Dermis microvascular lymphatic vessel endothelial cell (primary cell): Measurements from ENCODE around the gene TTLL12. TPM values are rescaled to one million over a fixed set of nuclear protein-coding genes. Genes with fewer than 3 reads are reported as not detected.
A peak's percentile ranks its signal among the peaks of the same experiment; 100 is the strongest.

ENCODE experiments used
- DNase-seq, 2 donors: peaks; one replicate each; pipeline versions ENCODE4 v3.0.0 to v3.0.0-alpha.2; 2010; ENCODE audit warnings: low read depth in 2 of 2
- total RNA-seq: library from RNA; depleted of rRNA; stranded (reverse); fragments of >200 nt; gene quantifications from 2 replicates; pipeline ENCODE4 v1.2.1, GENCODE V29; 2014

Gene TTLL12
- total RNA-seq, 1 donor from 2014 or later: 18.0 TPM

DNA sequence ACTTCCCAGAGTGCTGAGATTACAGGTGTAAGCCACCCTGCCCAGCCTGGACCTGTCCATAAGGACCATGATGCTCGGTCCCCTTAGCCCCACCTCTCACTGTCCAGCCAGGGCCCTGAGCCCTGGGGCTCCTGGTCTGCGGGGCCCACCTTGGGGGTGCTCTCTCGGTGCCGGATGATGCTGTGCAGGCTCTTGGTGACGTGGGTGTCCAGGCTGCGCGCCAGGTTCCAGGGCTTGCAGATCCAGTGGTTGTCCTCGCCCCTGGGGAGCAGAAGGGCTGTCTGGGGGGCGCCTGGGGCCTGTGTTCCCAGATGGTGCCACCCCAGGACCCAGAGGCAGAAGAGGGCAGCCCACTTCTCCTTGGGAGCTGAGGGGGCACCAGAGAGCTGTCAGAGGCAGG is 13.4 kb downstream of the TTLL12 start:
- DNase-seq: no peak

DNA sequence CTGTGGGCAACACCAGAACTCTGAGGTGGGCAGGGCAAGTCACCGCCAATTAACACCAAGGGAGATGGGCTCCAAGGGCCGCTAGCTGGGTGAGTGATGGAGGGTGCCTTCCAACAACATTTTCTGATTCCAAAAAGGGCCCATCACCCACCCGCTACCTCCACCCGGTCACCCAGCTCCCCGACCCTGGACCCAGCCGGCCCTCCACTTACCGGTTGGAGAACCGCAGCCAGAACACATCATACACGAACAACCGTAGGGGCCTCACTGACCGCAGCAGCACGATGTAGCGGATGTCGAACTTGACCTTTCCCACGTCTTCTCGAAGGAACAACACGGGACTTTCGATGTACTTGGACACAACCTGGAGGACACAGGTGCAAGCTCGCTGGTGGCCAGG is 14.7 kb downstream of the TTLL12 start:
- DNase-seq: no peak

DNA sequence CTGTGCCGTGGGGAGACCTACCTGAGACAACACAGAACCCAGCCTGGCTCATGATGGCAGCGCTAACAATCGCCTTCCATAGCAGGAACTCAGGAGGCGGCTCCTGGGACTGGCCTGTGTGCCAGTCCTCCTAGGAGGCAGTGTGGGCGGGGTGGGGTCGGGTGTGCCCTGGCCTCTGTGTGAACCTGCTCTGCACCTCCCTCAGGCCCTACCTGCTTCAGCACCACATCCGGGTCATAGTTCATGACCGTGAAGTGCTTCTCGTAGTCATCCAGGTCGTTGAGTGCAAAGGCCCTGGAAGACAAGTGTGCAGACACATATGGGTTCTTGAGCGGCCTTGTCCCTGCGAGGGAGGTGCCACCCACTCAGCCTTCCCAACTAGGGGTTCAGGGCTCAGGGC is 15.3 kb downstream of the TTLL12 start:
- no peak for DNase-seq

DNA sequence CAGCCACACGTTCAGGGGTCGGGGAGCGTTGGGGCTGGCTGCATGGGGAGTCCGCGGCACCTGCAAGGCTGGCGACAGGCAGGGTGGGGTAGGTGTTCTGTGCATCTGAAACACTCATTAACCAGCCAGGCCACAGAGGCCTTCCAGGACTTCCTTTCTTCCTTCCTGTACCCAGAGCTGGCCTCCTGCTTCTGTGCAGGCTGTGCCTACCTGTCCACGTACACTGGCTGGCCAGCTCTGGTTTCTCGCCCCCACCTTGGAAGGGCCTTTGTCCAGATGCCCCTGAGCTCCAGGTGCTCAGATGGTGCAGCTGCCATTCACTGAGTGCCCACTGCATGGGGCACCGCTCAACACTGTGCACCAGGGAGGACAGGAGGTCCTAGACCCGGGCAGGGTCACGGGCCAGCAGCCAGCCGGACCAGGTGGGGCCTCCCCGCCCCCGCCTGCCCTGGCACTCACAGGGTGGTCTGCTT is 15.9 kb downstream of the TTLL12 start:
- no peak for DNase-seq

DNA sequence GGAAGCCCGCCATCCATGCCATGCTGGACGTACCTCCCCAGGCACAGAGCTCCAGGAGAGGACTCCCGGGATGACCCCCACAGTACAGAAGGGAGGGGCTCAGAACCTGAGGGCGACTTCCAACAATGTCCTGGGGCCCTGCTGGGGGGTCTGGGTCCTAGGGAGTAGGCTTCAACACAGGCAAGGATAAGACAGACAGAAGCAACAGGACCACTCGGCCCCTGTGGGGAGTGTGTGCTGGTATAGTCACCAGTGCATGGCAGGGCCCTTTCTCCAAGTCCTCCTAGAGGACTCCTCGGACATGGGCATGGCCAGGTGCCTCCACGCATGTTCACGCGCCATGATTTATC is 16.8 kb downstream of the TTLL12 start:
- DNase-seq: no peak

DNA sequence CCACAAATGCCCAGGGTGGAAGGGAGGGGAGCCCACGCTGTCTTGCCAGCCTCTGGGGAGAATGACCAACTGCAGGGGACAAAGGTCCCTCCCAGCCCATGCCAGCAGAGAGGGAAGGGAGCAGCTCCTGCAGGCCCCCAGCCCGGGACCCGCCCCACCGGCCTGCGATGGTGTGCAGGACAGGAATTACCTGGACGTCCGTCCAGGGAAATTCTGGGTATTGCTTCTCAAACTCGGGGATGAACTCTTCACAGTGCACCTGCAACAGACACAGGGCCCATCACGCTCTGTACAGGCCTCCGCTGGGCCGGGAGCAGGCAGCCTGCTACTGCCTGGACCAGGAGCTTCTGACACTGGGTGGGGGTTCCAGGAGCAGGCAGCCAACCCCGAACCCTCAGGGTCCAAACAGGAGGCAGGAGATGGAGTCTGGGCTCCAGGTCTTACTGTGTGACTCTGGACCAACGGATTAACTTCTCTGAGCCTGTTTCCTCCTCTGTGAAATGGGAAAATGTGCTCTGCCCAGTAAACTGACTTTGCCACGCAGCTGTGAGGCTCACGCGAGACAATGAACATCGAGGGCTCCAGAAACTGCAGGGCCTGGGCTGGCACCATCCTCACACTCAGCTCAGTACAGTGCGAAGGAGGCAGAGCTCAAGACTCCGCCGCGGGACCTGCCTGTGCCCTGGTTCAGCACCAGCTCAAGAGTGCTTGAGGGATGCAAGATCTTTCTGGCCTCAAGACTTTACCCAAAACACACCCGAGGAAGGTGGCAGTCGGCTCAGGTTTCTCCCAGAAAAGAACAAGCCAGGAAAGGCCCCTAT is 17.4 kb downstream of the TTLL12 start:
- DNase-seq: no peak

DNA sequence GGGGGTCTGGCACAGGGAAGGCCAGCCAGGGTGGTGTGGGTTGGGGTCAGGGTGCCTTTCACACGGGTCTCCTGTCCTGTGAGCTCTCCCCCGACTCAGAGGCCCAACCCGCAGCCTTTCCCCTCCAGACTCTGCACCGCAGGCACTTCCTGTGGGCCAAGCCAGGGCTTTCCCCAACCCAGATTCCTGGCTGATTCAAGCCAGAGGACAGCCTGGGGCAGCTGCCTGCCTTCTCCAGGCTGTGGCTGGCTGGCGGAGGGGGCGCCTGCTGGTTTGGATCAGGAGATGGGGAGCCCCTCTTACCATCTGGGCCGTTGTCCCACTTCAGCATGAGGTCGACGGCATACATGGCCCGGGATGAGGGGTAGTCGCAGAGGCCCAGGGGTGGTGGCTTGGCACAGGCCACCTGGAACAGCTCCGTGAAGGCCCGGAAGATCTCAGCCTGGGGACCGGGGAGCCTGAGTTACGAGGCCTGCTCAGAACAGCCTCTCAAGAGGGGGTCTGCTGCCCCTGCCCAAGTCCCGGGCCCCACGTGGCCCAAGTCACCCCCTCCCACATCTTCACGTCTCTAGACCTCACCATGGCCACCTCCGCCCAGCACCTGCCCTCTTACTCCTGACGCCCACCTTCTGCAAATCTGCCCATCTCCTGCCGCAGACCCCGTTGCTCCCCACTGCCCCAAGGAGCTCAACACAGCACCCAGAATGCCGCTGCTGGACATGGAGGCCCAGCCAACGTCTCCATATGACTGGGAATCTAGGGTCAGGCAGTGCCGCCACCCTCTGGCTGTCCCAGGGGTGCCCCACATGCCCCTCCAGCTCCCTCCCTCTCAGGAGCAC is 18.2 kb downstream of the TTLL12 start:
- DNase-seq: peak in 1 of 2 donors; percentile 24

DNA sequence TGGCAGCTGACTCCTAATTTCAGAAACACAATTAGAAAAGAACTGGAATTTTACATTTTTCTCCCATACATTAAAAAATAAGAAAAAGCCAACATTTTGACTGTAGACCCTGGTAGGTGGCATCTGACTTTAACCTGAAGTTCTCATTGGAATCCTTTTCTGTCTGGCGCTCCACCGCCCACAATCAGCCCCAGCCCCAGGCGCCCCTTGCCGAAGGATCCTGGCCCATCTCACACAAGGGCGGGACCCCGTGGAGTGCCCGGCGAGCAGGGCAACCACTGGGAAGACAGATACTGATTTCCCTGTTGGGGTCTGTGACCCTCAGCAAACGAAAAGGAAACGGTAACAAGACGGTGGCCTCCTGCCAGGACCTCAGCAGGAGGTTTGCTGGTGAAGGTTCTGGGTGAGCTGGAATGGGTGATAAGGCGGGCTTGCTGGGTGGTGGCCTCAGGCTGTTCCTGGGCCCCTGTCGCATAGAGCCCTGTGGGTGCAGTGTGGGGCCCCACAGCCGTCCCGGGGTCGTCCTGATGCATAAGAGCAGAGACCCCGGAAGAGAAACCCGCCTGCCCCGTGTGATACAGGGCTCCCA is 19.8 kb downstream of the TTLL12 start:
- DNase-seq: no peak

DNA sequence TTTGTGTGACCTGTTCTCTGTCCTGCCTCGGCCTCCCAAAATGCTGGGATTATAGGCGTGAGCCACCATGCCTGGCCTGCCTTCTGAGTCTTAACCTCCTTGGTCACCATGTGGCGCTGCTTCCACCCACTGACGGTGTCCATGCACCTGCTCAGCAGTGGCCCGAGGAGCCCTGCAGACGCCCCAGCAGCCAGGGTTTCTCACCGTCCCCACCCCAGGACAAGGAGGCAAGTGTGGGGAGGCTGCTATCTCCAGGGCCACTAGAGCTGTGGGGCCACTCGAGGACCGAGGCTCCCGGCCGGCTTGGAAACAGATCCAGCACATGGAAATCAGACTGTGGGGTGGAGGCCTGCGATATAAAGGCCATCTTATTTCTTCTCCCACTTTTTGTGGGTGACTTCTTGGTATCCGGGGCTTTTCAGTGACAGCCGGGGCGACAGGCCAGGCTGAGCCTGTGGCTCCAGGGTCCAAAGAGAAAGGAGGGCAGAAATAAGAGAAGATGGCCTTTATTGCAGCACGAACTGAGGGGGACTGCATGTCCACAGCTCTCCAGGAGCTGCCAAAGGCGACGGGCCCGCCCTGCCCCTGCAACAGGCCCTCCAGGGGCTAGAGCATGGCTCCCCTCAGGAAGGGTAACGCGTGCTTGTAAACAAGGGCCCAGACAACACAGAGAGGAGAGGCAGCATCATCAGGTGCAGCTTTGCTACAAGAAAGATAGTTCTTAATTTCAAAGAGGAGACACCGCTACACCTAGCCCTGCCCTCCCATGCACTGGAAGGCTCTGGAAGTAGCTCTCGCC is 20.6 kb downstream of the TTLL12 start:
- no peak for DNase-seq

DNA sequence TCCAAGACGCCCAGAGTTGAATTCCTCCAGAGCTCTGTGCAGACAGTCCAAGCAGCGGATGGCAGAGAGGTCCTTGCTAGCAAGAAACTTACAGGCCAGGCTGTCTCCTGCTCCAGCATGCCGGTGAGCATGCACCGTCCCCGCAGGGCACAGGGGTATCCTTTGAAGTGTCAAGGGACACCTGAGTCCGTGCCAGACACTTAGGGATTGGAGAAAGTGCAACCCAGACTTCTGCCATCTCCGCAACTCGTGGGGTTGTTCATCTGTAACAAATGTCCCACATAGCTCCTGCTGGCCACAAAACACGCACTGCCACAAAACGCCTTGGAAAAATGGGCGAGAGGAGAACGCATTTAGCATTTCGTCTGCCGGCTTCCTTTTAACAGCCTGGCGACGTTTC is 22.3 kb downstream of the TTLL12 start:
- peak in 1 of 2 donors; percentile 28 for DNase-seq

DNA sequence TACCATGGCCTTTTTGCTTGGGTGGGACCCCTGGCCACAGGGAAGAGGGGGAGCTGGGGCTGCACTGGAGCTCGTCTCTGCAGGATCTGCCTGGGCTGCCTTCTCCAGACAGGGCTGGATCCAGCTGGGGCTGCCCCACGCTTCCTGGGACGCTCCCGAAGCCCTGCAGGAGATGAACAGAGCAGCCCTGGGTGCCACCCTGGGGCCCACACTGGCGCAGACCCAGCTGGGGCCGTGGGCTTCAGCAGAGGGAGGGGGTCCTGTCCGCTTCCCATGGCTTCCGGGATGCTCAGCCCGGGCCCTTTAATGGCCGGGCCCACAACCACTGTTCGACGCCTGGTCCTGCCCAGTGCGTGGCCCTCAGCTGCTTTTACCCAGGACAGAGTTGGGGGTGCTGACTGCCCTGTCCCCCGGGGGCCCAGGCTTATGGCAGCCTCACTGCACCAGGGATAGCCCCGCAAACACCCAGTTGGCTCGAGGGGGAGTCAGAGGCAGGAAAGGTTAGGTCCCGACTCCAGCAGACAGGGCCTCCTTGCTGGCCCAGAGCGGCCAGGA is 23.6 kb downstream of the TTLL12 start:
- DNase-seq: no peak

DNA sequence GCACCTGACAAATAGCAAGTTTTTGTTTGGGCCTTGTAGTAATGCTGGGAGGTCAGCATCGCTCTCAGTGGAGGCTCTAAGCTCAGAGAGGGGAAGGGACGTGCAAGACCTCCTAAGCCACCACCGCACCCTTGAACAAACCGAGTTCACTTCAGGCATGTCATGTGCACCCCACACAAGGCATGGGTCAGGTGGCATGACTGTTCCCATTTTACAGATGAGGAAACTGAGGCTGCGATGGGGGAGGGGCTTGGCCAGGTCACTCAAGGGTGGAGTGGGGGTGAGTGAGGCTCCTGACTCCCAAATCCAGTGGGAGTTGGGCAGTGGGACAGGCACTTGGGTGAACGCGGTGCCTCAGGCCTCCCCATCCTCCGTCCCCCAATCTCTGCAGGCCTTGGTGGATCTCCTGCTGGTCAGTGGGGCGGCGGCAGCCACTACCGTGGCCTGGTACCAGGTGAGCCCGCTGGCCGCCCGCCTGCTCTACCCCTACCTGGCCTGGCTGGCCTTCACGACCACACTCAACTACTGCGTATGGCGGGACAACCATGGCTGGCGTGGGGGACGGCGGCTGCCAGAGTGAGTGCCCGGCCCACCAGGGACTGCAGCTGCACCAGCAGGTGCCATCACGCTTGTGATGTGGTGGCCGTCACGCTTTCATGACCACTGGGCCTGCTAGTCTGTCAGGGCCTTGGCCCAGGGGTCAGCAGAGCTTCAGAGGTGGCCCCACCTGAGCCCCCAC is 24.4 kb downstream of the TTLL12 start:
- no peak for DNase-seq

DNA sequence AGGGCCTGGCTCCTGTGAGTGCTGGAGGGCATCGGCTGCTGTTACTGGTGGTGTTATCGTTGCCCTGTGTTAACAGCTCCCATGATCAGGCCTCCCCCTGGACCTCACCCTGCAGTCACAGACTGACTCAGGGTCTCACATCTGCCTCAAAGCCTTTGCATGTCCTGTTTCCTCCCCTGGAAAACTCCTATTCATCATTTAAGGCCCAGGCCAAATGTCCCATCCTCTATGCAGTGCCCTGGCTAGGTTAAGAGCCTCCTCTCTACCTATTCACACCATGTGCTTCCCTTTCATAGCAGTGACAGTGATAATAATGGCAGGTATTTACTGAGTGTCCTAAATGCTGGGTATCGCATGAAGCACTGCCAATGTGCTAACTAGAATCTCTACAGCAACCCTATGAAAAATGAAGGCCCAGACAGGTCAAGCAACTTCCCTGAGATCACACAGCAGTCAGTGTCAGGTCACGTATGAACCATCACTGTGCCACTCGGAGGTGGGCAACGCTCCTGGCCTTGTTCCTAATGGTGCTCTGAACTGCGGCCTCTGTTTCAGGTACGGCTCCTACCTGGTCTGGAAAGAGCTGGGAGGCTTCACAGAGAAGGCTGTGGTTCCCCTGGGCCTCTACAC is 26.3 kb downstream of the TTLL12 start:
- no peak for DNase-seq

DNA sequence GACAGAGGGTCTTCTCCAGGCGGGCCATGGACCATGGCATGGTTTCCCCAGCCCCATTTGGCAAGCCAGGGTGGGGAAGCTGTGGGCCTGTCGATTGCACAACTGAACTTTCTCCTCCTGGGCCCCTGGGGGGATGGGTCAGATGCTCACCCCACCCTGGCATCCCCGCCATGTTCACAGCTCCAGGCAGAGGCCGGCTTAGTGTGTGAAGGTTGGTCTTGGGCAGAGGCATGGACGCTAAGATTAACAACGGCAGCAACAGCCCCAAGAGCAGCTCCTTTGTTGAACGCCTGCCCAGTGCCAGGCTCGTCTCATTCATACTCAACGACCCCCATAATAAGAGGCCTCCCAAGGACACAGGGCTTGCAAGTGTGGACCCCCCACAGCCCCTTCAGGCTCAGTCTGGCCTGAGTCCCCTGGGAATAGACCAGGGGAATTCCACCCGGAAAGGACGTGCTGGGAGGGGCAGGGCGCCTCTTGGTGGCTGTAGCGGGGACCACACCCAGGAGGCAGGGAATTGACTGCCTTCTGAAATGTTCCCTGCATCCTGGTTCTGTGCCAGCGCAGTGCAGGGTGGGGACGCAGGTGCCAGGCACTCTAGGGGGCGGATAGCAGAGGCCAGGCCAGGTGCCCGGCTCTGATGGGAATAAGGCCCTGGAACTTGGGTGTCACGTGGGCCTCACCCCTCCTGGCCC is 27.3 kb downstream of the TTLL12 start:
- DNase-seq: peak in 1 of 2 donors; percentile 28

DNA sequence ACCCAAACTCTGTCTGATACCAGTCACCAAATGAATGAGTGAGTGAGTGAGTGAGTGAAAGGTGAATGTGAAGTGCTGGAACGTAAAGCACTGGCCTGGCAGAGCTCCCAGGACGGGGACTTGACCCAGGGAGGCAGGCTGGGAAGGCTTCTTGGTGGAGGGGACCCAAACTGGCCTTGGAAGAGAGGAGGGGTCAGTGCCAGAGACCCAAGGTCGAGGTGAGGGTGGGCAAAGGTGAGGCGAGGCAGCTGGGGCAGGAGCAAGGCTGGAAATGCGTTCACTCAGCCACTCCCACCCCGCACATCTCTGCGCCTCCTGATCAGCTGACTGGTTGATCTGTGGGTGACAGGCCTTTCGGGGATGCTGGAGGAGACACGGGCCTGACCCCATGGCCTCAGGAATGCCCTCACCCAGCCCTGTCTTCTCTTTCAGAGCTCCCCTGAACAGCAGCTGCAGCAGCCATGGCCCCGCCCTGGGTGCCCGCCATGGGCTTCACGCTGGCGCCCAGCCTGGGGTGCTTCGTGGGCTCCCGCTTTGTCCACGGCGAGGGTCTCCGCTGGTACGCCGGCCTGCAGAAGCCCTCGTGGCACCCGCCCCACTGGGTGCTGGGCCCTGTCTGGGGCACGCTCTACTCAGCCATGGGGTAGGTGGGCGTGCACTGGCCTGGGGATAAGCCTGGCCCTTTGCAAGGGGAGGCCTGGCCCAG is 28.0 kb downstream of the TTLL12 start:
- no peak for DNase-seq

DNA sequence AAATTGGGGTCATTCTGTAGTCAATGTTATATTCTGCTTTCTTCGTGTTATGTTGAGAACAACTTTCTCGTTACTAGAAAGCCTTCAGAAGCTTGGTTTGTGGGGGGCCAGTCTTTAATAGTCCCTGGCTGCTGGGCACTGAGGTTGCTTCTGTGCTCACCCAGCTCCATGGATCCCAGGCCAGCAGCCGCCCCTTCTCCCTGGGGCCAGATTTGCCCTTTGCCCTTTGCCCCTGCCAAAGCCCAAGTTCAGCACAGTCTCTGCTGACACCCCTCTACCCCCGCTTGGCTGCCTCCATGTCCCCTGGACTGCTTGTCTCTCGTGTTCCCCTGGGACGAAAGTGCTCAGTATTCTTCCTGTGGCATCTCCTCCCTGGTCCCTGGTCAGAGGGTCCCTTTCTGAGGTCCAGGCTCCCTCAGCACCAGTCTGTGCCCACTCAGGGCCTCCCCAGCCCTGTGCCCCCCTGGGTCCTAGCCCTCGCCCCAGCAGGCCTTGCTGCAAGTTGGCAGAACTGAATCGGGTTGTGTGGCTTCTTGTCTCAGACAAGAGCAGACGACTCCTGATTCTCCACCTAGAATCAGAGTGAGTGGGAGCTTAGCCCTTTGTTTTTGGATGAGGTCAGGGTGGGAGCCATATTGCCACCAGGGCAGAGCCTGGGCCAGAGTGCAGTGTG is 28.9 kb downstream of the TTLL12 start:
- no peak for DNase-seq

DNA sequence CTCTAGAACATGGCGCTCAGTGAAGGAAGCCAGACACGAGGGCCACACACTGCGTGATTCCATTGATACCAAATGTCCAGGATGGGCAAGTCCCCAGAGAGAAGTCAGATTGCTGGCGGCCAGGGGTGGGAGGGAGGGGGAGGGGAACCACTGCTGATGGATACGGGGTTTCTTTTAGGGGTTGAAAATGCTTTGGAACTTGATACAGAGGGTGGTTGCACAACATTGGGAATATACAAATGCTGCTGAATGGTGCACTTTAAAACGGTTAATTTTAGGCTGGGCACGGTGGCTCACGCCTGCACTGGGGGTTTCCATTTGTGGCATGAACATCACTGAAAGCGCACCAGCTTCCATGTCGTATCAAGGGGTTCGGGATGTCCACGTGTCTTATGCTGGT is 30.5 kb downstream of the TTLL12 start:
- DNase-seq: no peak

DNA sequence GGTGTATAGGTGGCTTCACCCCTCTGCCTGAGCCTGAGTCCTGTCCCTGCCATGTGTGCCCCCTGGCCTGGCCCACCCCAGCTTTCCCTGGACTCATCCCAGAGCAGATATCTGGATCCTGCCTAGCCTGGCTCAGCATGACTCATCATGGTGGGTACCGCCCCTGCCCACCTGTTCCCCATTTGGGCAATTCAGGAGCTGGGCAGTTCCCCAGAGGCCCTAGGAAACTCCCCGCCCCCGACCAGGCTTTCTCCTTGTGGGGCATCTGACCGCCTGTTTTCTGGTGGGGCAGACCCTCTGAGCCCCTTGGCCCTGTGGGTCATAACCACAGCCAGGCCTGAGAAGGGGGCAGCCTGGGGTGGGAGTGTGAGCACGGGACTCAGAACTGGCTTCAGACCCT is 31.1 kb downstream of the TTLL12 start:
- DNase-seq: no peak
